ENCODE results near the gene AQP7. TPM values are rescaled to one million over a fixed set of nuclear protein-coding genes. Genes with fewer than 3 reads are reported as not detected.
"Not testable (repeated sequence)": the region's sequence is repeated elsewhere in the genome, so short reads cannot be mapped to it uniquely, and the experiment has no call there.

AQP7 gene
- polyA plus RNA-seq, 1 donor from 2014 or later, result not detected

DNA sequence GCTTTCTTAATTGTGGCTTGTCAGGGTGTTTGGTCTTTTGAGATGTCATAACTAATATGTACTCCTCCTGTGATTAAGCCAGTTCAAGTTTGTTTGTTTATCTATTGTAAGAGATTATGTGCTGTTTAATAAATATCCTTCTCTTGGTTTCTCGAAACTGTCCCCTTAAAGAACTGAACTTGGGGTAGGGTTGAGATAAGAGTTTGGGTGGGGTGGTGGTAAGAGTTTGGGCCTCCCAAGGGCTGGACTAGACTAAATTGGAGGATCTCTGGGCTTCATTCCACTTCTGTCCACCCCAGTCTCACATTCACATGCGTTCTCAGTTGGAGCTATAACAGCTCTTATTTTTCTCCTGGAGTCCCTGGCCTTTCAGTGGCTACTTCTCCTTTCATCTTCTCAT, 38.2 kb downstream of the AQP7 start:
- Histone ChIP-seq H3F3A (ENCODE audit: insufficient read depth, low read length, poor library complexity, severe bottlenecking) (no peaks in the 10 kb centered on the region), H2AFZ (ENCODE audit: low read depth, low read length) (no peak overlapping the region), H3K9me2 (ENCODE audit: insufficient read depth, low read length) (no peaks in the 10 kb centered on the region), H3K36me3 (ENCODE audit: insufficient read depth, low read length) (no peaks in the 10 kb centered on the region), H3K9ac (ENCODE audit: low read length) (no peak overlapping the region), H3K4me3 (ENCODE audit: low read length) (no peak overlapping the region), H3K4me2 (ENCODE audit: low read length) (no peak overlapping the region), H4K20me1 (ENCODE audit: insufficient read depth) (no peaks in the 10 kb centered on the region), H3K27ac (ENCODE audit: low read length) (no peak overlapping the region), H3K9me3 (ENCODE audit: low read length) (no peaks in the 10 kb centered on the region), H3K27me3 (ENCODE audit: insufficient read depth, low read depth, low read length) (no peaks in the 10 kb centered on the region), H3K79me2 (replicated peaks; ENCODE audit: insufficient read depth, low read length) (no peaks in the 10 kb centered on the region)
- TF ChIP-seq POLR2AphosphoS5 (IDR thresholded peaks at IDR 0.05), result no peak
- TF ChIP-seq EZH2 (IDR thresholded peaks at IDR 0.05; ENCODE audit: borderline replicate concordance, insufficient read depth, low read length, poor library complexity, severe bottlenecking), result no peak
- no peak for TF ChIP-seq RAD21 (conservative IDR thresholded peaks at IDR 0.05)
- TF ChIP-seq SMC3 (conservative IDR thresholded peaks at IDR 0.05; ENCODE audit: poor library complexity), result no peak

GRCh38 chr9:33358641-33359040, 43.7 kb downstream of the AQP7 start:
- not testable (repeated sequence) for H3K4me2 ChIP-seq (ENCODE audit: low read length); H3K79me2 ChIP-seq (replicated peaks; ENCODE audit: insufficient read depth, low read length); H3K36me3 ChIP-seq (ENCODE audit: insufficient read depth, low read length); H3K9me3 ChIP-seq (ENCODE audit: low read length); H3K27me3 ChIP-seq (ENCODE audit: insufficient read depth, low read depth, low read length); H4K20me1 ChIP-seq (ENCODE audit: insufficient read depth); H3K27ac ChIP-seq (ENCODE audit: low read length); H3K9me2 ChIP-seq (ENCODE audit: insufficient read depth, low read length); H3F3A ChIP-seq (ENCODE audit: insufficient read depth, low read length, poor library complexity, severe bottlenecking); H2AFZ ChIP-seq (ENCODE audit: low read depth, low read length); H3K4me3 ChIP-seq (ENCODE audit: low read length); H3K9ac ChIP-seq (ENCODE audit: low read length)

DNA sequence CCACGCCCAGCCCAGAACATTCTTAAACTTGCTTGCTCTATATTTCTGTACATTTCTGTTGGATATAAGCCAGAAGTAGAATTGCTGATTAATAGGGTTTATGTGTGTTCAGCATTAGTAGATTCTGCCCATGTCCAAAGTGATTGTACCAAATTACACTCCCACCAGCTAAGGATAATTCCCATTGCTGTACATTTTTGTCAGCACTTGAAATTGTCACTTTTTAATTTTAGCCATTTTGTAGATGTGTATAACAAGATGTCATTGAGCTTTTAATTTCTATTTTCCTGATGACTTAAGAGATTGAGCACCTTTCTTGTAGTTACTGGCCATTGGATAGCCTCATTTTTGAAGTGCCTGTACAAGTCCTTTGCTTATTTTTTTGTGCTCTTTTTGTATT, 46.4 kb downstream of the AQP7 start:
- H2AFZ ChIP-seq (ENCODE audit: low read depth, low read length), result no peak overlapping the region
- no peak overlapping the region for H3K9ac ChIP-seq (ENCODE audit: low read length)
- no peak for TF ChIP-seq POLR2AphosphoS5 (IDR thresholded peaks at IDR 0.05)
- no peak for TF ChIP-seq EZH2 (IDR thresholded peaks at IDR 0.05; ENCODE audit: borderline replicate concordance, insufficient read depth, low read length, poor library complexity, severe bottlenecking)
- TF ChIP-seq RAD21 (conservative IDR thresholded peaks at IDR 0.05), result no peak
- TF ChIP-seq MXI1 (conservative IDR thresholded peaks at IDR 0.05; ENCODE audit: poor library complexity, severe bottlenecking), result no peak
- TF ChIP-seq SMC3 (conservative IDR thresholded peaks at IDR 0.05; ENCODE audit: poor library complexity), result no peak
- no peak for TF ChIP-seq TAF1 (IDR thresholded peaks at IDR 0.05; ENCODE audit: low read depth)
- TF ChIP-seq, protein P1, sequence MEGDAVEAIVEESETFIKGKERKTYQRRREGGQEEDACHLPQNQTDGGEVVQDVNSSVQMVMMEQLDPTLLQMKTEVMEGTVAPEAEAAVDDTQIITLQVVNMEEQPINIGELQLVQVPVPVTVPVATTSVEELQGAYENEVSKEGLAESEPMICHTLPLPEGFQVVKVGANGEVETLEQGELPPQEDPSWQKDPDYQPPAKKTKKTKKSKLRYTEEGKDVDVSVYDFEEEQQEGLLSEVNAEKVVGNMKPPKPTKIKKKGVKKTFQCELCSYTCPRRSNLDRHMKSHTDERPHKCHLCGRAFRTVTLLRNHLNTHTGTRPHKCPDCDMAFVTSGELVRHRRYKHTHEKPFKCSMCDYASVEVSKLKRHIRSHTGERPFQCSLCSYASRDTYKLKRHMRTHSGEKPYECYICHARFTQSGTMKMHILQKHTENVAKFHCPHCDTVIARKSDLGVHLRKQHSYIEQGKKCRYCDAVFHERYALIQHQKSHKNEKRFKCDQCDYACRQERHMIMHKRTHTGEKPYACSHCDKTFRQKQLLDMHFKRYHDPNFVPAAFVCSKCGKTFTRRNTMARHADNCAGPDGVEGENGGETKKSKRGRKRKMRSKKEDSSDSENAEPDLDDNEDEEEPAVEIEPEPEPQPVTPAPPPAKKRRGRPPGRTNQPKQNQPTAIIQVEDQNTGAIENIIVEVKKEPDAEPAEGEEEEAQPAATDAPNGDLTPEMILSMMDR (IDR thresholded peaks at IDR 0.05; ENCODE audit: poor library complexity, severe bottlenecking), result no peak
- no peak for TF ChIP-seq EP300 (conservative IDR thresholded peaks at IDR 0.05; ENCODE audit: poor library complexity, severe bottlenecking)
- no peak for TF ChIP-seq REST (IDR thresholded peaks at IDR 0.05; ENCODE audit: borderline replicate concordance)
- no peaks in the 10 kb centered on the region for H4K20me1 ChIP-seq (ENCODE audit: insufficient read depth)
- H3K9me3 ChIP-seq (ENCODE audit: low read length), result no peaks in the 10 kb centered on the region
- no peak overlapping the region for H3K4me3 ChIP-seq (ENCODE audit: low read length)
- H3K9me2 ChIP-seq (ENCODE audit: insufficient read depth, low read length), result no peaks in the 10 kb centered on the region
- no peaks in the 10 kb centered on the region for H3K27me3 ChIP-seq (ENCODE audit: insufficient read depth, low read depth, low read length)
- H3K36me3 ChIP-seq (ENCODE audit: insufficient read depth, low read length), result peaks cover 10% of the 10 kb centered on the region
- no peaks in the 10 kb centered on the region for H3F3A ChIP-seq (ENCODE audit: insufficient read depth, low read length, poor library complexity, severe bottlenecking)
- H3K4me2 ChIP-seq (ENCODE audit: low read length), result no peak overlapping the region
- H3K79me2 ChIP-seq (replicated peaks; ENCODE audit: insufficient read depth, low read length), result no peaks in the 10 kb centered on the region
- no peak overlapping the region for H3K27ac ChIP-seq (ENCODE audit: low read length)

Data from neural cell (in vitro differentiated cells).